Measurements from ENCODE around the gene TXNL4B.

The TXNL4B gene

DNA sequence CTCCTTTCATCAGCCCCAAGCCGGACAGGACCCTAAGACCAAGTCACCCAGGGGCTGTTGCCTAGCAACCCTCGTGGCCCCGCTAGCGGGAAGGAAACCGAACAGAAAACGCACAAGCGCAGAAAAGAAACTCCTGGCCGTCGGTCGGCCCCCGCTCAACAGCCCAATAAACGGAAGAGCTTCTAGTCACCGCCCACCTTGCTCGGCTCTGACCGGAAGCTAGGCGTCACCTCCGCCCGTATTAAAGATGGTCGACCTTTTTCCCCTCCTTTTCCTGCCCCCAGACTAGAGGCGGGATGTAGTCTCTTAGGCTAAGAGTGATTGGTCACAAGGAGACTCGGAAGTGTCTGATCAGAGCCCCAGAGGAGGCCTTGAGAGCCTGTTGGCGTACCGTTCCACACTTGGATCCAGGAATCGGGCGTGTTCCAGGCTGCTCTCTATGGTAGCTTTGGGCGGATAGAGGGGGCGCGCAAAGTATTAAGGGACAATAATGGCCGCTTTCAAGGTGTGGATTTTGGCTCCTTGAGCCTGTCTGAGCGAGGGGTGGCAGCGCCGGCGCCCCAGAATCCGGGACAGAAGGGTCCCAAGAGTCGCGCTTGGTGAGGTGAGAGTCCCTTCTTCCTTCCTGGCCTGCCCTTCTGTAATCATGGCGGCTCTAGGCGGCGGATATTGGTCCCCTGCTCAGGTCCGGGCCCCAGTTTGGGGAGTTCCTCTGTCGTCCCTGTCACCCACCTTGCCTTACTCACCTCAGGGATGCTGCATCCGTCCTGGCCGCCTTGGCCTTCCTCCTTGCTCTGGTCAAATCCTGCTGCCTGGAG lies at the start of gene TXNL4B, which contains the start of gene DHX38:
Gene TXNL4B (minus strand): TSS at position 173 of the 818 bp plus-strand sequence. CDS start 2,871 bp downstream, outside the sequence.
Gene DHX38 (plus strand): TSS at position 400 of the 818 bp plus-strand sequence. CDS start 2,311 bp downstream, outside the sequence.
- peak; percentile 96 to 97 for DNase-seq

DNA sequence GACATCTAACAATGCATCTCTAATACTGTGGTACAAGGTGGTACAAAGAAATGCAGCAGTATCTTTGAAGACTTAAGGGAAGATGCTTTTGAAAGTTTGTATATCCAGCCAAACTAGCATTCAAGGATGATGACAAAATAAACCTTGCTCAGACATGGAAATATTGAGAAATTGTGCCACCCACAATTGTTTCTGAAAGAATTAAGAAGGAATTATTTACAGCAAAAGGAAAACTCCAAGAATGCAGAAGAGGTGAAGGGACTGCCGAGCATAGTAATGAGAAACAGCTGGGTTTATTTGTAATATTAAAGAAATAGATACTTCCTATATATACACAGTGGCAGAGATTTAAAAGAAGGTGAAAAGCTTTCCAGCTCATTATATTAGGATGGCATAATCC lies 49.1 kb upstream of the TXNL4B start:
- DNase-seq, result no peak

DNA sequence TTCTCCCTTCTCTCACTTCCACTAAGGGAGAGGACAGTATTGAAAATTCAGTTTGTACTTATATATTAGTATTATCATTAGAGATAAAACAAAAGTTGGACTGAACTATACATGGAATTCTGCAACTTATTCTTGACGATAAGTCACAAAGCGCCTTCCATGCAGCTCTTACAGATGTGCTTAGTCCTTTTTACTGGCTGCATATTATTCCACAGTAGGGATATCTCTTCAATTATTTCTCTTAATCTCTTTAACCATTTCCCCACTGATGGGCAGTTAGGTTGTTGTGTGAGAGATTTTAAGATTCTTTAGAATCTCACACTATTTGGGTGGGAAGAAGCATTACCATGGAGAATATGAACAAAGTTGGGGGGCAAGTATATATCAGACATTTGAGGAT lies 46.5 kb upstream of the TXNL4B start:
- no peak for DNase-seq

DNA sequence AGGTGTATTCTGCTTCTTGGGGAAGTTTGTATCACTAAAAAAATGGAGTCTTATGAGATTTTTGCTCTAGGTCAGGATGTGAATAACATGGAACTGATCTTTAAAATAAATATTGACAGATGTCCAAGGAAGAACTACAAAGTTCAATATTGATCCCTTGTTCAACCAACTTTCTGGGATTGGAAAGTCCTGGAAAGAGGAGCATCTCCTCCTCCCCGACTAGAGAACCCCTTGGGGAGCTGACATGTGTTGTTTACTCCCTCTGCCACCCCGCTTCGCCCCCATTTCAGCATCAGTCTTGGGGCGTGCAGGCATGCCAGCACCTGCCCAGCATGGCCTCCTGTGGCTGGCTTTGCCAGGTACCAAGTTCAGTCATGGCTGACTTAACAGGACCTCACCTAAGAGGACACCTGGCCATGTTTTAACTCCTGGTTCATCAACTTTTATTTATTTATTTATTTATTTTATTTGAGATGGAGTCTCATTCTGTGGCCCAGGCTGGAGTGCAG lies 44.7 kb upstream of the TXNL4B start:
- no peak for DNase-seq

DNA sequence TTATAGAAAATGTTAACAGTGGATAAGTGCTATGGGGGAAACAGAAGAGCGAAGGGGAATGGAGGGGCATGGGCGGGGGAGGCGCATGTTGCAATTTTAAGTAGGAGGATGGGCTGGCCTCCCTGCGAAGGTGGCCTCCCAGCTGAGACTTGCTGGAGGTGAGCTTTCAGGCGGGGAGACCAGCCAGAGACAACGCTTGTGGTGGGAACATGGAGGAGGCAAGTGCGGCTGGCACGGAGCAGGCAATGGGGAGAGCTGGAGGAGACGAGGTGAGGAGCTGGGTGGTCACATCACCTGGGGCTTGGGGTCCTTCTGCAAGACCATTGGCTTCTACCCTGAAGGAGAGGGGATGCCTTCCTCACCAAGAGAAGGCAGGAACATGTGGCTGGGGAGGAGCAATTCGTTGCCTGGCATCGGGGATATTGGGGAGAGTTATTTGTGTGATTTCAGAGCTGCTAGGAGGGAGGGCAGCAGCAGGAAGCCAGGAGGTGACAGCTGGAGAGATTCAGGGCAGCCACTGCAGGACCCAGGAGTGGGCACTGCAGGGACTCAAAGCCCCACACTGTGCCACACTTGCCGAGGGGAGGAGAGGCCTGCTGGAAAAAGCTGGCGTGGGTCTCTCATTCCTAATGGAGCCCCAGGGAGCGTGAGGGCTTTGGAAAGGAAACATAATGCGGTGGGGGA lies 44.1 kb upstream of the TXNL4B start:
- DNase-seq, result no peak

DNA sequence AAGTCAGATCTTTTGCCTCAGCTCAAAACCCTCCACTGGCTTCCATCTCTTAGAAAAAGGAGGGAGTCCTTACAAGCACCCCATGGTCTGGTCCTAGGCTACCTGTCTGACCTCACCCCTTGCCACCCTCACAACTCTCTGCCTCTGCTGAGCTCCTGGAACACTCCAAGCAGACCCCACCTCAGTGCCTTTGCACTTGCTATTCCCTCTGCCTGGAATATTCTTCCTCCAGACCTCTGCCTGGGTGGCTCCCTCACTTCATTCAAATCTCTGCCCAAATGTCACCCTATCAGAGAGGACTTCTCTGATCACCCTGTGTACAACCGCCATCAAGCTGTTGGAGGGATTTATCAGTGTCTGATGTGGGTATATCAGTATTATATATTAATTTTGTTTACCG lies 41.1 kb upstream of the TXNL4B start:
- no peak for DNase-seq

DNA sequence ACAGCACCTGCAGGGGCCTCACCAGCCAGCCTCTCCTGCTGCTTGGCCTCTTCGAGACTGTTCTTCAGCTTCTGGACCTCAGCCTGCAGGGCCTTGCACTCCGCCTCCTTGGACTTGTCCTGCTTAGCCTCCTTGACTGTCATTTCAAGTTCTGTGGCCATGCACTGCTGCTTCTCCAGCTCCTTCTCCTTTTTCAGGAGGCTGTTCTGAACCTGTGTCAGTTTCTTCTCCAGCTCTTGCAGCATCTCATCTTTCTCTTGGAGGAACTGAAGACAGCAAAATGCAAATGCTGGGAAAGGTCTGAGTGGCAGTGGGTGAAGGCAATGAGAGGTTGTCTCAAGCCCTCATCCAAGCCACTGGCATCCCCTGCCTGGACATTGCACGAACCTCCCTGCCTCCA lies 39.3 kb upstream of the TXNL4B start:
- no peak for DNase-seq

DNA sequence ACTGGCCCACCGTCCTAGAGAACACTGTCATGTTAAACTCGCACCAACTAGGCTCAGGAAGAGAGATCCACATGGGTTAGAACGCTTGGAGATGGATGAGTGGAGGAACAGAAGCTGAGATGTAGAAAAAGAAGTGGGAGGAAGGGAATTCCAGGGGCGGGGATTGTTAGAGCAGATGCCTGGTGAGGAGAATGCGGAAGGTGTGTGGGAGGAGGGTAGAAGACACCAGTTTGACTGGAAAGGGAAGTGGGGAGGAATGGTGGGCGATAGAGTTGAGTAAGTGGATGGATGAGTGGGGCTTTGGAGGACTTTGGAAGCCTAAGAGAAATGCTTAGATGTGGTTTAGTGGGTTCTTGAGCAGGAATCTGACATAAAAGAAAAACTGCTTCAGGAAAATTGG lies 37.6 kb upstream of the TXNL4B start:
- no peak for DNase-seq

DNA sequence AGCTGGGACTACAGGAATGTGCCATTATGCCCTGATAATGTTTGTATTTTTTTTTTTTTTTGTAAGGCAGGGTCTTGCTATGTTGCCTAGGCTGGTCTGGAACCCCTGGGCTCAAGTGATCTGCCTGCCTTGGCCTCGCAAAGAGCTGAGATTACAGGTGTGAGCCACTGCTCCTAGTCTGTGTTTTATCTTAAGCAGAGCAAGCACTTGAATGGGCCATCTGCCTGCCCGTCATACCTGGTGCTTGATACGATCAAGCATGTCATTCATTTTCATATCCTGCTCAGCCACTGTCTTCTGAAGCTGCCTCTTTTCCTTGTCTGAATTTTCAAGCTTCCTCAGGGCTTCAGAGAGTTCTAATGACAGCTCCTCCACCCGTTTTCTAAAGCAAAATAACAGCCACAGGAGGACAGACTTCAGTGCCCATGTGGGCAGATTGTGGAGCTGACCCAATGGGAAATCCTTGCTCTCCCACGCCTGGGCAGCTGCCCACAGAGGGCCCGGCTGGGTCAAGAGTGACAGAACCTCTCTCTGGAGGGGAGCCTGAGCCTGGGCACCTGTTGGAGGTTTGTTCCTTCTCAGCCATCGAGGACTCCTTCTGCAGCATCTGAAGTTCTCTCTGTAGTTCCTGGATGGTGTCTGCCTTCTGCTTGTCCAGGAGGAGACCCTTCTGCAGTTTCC lies 36.7 kb upstream of the TXNL4B start:
- no peak for DNase-seq

DNA sequence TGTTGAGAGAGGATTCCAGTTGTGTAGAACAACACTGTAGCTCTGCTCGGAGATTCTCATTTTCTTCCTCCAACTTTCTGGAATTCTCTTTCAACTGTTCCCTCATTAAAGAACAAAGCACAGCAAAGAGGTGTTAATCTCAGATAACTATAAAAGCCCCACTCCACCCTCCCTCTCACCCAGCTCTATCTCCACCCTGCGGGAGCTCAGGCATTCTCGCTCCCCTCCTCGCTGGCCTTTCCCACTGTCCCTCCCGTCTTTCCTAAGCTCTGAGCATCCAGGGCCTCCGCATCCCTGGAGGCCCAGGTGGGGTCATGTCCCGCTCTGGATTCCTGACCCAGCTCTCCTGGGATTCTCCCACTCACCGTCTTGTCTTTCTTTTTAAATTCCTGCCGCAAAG lies 35.3 kb upstream of the TXNL4B start:
- no peak for DNase-seq

DNA sequence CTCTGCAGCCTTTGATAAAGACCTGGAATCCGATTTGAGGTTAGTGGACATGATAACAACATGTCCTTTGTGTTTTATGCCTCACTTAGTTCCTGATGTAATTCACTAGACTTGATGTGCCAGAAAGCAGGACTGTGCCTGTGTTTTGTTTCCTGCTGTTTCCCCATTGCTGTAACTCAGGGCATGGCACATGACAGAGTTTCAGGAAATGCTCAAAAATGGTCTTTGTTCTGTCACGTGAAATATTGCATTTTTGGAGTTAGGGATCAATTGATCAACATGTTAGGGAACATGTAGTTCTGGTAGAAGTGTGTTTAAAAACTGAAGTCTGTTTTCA lies 33.0 kb upstream of the TXNL4B start:
- no peak for DNase-seq

DNA sequence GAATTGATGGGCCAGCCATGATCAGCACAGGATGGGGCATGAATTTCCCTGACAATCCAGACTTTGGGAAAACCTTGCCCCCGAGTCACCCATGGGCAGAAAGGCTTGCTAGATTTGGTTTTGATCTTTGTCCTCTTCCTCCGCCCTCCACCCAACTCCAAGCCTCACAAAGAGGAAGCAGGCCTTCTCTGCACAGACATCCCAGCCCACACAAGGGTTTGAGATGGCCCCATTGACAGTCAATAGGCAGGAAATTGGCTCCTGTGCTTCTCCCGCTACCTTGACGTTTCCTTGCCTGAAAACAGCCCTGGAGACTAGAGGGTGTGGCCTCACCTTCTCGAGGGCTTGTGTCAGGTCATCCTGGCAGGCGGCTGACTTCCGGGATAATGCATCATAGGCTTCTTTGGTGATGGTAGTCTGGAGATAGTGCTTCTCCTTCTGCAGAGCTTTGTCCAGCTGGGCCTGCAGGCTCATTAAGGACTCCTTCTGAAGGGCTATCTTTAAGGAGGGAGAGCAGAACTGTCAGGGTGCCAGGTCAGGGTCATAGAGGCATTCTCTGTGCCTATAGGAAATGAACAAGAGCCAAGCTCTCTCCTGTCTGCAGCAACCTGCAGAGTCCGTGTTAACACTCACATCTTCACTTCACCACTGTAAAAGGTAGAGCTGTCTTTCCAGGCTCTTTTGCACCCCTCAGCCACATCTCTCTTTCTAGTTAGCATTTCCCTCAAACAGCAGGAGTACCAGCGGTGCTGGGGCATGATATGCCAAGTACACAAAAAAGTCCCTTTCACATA lies 32.4 kb upstream of the TXNL4B start:
- no peak for DNase-seq

DNA sequence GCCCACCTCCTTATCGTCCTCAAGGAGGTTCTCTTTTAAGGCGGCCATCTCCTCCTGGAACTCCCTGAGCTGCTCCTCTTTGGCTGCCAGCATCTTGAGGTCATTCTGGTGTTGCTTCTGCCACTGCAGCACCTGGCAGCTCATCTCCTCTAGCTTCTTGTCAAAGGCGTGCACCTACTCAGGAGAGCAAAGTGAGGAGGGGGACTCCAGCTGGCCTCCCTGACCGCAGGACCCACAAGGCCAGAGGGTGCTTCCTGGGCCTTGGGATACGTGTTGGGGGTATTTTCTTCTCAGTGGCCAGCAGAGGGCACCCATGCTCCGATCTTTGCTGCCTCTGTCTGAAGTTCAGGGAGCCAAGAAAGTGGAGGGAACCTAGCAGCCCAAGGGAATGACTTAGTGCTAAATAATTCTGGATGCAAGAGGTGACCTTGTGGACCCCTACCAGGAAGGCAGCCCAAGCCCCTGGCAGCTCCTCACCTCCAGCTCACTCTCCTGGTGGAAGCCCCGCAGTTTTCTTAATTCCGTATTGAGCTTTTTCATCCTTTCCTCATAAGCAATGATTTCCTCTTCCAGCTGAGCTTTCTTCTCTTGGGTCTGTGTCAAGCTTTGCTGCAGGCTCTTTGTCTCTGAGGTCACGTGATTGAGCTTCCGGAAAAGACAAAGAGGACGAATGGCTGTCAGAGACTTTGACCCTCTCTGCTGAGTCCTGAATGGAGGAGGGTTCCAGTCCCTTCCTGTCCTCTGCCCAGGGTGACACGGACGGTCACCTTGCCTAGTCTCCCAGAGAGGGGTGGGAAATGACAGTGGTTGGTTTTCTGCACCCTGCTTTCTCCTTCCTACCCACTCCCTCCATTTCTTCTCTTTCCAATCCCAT lies 31.6 kb upstream of the TXNL4B start:
- peak; percentile 57 to 58 for DNase-seq

DNA sequence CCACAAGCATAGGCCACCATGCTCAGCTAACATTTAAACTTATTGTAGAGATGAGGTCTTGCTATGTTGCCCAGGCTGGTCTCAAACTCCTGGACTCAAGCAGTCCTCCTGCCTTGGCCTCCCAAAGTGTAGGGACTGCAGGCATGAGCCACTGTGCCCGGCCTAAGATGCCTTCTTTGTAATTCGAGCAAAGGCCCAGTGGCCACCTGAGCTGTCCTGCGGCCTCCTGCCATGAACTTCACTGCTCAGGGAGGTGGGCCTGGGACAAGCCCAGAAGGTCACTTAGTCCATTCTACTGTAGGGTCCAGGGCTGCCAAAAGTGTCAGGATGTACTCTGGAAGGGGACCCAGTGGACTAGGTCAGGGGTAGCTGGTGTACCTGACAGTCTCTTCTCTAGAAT lies 30.7 kb upstream of the TXNL4B start:
- no peak for DNase-seq

DNA sequence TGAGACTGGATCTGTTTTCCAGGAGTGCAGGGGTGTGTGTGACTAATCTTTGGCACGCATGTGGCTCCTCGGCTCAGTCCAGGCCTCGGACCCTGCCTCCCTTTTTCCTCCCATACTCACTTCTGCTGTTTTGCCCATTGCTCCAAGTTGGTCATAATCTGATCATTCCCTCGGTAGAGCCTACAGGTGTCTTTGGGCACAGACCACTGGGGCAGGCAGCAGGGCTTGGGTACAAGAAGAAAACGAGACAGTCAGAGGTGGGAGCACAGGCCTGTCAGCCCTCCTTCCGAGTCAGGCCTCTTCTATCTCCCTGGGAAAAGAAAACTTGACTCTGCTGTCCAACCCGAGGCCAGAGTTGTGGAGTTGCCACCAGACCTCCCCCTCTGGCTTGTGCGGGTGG lies 30.0 kb upstream of the TXNL4B start:
- no peak for DNase-seq

DNA sequence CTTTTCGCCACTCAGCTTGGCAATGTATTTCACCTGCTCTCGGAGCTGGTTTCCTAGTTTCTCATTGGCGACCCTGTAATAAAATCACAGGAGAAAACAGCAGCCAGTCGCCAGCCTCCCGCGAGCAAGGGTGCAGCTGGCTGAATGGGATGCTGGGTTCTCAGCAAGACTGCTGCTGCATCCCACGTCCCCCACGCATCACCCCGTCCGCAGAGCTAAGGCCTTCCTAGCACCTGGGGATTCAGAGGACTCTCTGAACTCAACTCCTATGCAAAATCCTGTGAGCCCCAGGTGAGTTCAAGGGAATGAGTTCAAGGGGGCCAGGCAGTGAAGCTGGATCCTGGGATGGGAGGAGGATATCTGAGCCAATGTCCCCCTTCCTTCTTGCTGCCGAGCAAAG lies 29.5 kb upstream of the TXNL4B start:
- no peak for DNase-seq

DNA sequence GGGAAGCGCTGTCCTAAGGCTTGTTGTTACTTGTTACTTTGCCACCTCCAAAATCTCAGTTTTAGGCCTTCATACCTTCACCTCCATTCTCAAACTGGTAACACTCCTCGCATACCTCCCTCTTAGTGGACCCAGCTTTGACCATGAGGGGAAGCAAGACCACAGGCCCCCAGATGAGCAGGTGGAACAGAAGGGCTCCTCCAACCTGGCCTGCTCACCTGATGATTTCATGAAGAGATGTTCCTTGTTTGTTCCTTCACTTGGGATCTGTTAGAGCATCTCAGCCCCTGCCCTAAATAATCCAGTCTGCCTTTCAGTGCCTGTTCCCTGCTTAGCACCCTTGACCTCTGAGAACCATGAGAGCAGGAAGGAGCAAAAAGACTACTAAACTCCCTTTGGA lies 28.9 kb upstream of the TXNL4B start:
- DNase-seq, result no peak

DNA sequence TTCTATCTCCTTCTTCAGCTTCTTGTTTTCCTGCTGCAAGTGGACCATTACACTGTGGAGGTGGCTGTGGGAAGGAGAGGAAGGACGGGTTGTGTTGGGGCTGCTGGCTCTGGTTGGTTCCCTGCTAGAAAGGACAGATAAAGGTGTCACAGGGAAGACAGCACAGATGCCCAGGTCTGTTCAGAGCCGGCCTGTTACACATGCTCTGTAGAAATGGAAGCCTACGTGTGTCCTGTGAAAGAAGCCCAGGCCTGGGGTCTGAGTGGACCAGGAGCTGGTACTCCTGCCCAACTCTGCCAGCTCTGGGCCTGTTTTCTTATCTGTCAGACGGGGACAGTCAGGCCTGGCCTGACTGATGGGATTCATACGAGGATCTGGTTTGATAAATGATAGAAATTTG lies 26.6 kb upstream of the TXNL4B start:
- no peak for DNase-seq

DNA sequence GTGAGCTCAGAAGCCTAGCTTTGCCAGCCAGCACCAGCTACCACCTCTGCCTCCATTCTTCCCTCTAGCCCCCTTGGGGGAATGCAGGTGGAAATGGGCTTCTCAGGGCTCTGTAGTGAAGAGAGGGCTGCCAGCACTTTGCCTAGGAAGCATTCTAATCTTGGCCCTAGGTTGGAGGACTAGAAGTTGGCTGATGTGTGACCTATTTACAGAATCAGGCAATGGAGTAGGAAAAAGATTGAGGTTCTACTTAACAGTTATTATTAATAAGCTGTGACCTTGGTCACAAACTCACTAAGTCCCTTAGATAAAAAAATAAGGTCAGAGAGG lies 20.2 kb upstream of the TXNL4B start:
- DNase-seq, result no peak

DNA sequence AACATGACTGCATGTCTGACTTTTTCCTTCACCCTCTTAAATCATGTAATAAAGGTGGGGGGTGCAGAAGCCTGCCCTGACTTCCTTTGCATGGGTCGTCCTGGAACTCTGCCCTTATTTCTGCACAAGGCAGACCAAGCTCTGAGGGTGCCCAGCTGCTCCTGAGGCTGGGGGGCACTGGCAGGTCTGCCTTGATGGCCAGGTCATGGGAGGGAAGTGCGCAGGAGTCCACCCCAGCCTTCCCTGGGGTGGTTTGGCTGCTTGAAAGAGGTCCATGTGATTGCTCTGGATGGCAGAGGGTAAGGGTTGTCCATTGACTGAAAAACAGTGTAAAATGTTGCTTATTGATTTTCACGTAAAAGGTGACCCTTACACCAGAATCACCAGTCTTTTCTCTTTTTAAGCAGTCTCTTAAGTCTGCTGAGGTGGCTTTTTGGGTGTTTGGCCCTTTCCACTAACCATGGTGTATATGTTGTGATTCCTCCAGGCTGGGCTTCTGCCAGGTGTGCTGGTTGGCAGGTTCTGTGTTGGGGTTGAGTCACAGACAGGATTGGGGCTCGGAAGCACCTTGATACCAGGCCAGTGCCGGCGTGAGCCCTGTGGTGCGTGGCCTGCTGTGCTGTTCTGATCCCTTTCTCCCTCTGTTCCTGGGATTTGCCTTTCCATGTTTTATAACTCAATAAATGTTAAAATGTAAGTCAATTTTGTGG lies 19.6 kb upstream of the TXNL4B start:
- no peak for DNase-seq

DNA sequence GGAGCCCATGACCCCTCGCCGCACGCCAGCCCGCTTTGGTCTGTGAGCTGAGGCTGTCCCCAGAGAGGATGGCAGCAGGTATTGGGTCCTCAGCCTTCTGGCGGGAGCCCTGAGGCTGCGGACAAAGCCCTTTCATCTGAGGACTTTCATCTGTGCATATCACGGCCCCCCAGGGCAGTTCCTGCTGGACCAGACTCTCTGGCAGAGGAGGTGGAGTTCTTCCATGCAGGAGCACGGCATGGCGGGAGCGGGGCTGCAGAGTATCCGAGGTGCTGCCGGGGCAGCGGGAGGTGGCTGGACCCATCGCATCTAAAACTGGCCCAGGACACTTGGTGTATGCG lies 19.0 kb upstream of the TXNL4B start:
- no peak for DNase-seq

All from CD4-positive, alpha-beta T cell treated with Interferon alpha-2 for 1 hour (primary cell).